Measurements from ENCODE around the gene TMEM150B. TPM values are rescaled to one million over a fixed set of nuclear protein-coding genes. Genes with fewer than 3 reads are reported as not detected.

TMEM150B gene
- total RNA-seq, 1 experiment from 2014 or later = not detected

GRCh38 chr19:55319785-55320184 lies 5.4 kb downstream of the TMEM150B start:
- Histone ChIP-seq H3K27me3 (ENCODE audit: insufficient read depth, low read length) (no peaks in the 10 kb centered on the region), H3K4me1 (ENCODE audit: control insufficient read depth in 1 of 2, insufficient read depth in 2 of 2, low read length in 2 of 2) (no peaks in the 10 kb centered on the region), H3K36me3 (ENCODE audit: control insufficient read depth in 1 of 2, insufficient read depth in 2 of 2, low read length in 2 of 2) (no peaks in the 10 kb centered on the region), H3K9me3 (ENCODE audit: control insufficient read depth in 1 of 2, insufficient read depth in 1 of 2, low read depth in 1 of 2, low read length in 2 of 2) (no peaks in the 10 kb centered on the region), H3K4me2 (ENCODE audit: low read length) (no peak overlapping the region), H3K9ac (ENCODE audit: low read length) (no peak overlapping the region), H3K9me2 (ENCODE audit: insufficient read depth) (no peaks in the 10 kb centered on the region), H3K4me3 (replicated peaks in 1 of 2; ENCODE audit: low read depth in 1 of 2, low read length in 2 of 2) (no peak overlapping the region), H2AFZ (ENCODE audit: low read depth, low read length, poor library complexity, severe bottlenecking) (no peak overlapping the region), H3K27ac (ENCODE audit: low read depth, low read length) (no peak overlapping the region), H4K20me1 (ENCODE audit: insufficient read depth) (no peaks in the 10 kb centered on the region), H3K79me2 (ENCODE audit: insufficient read depth, low read length) (no peaks in the 10 kb centered on the region)
- ChIA-PET RAD21 (ENCODE audit: low non-redundant PET in 1 of 2, low total read pairs in 2 of 2, uncharacterized antibody in 2 of 2, unreplicated experiment in 2 of 2) (no interaction called here), POLR2A (no interaction called here), CTCF (no interaction called here)
- intact Hi-C loops (cut with micrococcal nuclease) = no loop called here
- TF ChIP-seq, protein P1, sequence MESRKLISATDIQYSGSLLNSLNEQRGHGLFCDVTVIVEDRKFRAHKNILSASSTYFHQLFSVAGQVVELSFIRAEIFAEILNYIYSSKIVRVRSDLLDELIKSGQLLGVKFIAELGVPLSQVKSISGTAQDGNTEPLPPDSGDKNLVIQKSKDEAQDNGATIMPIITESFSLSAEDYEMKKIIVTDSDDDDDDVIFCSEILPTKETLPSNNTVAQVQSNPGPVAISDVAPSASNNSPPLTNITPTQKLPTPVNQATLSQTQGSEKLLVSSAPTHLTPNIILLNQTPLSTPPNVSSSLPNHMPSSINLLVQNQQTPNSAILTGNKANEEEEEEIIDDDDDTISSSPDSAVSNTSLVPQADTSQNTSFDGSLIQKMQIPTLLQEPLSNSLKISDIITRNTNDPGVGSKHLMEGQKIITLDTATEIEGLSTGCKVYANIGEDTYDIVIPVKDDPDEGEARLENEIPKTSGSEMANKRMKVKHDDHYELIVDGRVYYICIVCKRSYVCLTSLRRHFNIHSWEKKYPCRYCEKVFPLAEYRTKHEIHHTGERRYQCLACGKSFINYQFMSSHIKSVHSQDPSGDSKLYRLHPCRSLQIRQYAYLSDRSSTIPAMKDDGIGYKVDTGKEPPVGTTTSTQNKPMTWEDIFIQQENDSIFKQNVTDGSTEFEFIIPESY (IDR thresholded peaks at IDR 0.05; ENCODE audit: extremely low read depth, insufficient replicate concordance, low read length) = no peak
- TF ChIP-seq YY1 (IDR thresholded peaks at IDR 0.05; ENCODE audit: extremely low read depth, insufficient replicate concordance, low read depth, low read length) (no peak), CTCF (IDR thresholded peaks at IDR 0.05 in 2 of 3, conservative IDR thresholded peaks at IDR 0.05 in 1 of 3; ENCODE audit: borderline replicate concordance in 1 of 3, insufficient read depth in 1 of 3, low read depth in 2 of 3, low read length in 2 of 3) (no peak), SRF (IDR thresholded peaks at IDR 0.05; ENCODE audit: low read depth) (no peak), ZNF274 (IDR thresholded peaks at IDR 0.05; ENCODE audit: low read depth, low read length) (no peak)
- no peak for DNase-seq (ENCODE audit: low read depth, low spot score)
- peak; percentile 77 for ATAC-seq
- BruUV-seq (replicated peaks) = no TSS peak

Data from HCT116 (cell line).